Right atrium auricular region (tissue), 2 donors: ENCODE results near the gene IER2. TPM values are rescaled to one million over a fixed set of nuclear protein-coding genes. Genes with fewer than 3 reads are reported as not detected.

Source experiments
- DNase-seq: peaks from one replicate; pipeline ENCODE4 v3.0.0-alpha.2; 2019; ENCODE audit warnings: low spot score
- H3K27ac ChIP-seq, 2 donors: fragments of 200-600 bp; sonication (generic); 1 replicate in 1 of 2; 2 replicates in 1 of 2; pipeline ENCODE4 v1.5.1; 2016 to 2019
- H3K27me3 ChIP-seq, 2 donors: fragments of 200-600 bp; sonication (generic); one replicate each; pipeline versions ENCODE4 v1.5.1 to v1.6.0; 2017 to 2019
- H3K36me3 ChIP-seq: fragments of 200-600 bp; sonication (generic); one replicate; pipeline ENCODE4 v1.5.1; 2016
- H3K4me1 ChIP-seq, 2 donors: fragments of 200-600 bp; sonication (generic); one replicate each; pipeline versions ENCODE4 v1.5.1 to v1.6.0; 2017 to 2019
- H3K4me3 ChIP-seq, 2 donors: fragments of 200-600 bp; sonication (generic); 1 replicate in 1 of 2; 2 replicates in 1 of 2; pipeline ENCODE4 v1.5.1; 2017 to 2019; ENCODE audit warnings: mild to moderate bottlenecking in 1 of 2, moderate library complexity in 1 of 2
- H3K9me3 ChIP-seq, 2 donors: fragments of 200-600 bp; sonication (generic); one replicate each; pipeline ENCODE4 v1.5.1; 2019
- total RNA-seq, 2 donors: library from RNA; depleted of rRNA; stranded (reverse); fragments of >200 nt; gene quantifications; one replicate each; pipeline ENCODE4 v1.1.0, GENCODE V29; 2016
- TF ChIP-seq, protein P1 (sequence below), 2 donors: fragments of 200-600 bp; sonication (generic); IDR thresholded peaks; one replicate each; pipeline ENCODE4 v1.5.1; 2019; ENCODE audit warnings: antibody characterized with exemption in 2 of 2

IER2 gene
- total RNA-seq, 2 donors from 2014 or later: 35.4 to 139 TPM

- no peaks in the 10 kb centered on the region for H3K36me3 ChIP-seq
- H3K9me3 ChIP-seq: no peaks in the 10 kb centered on the region
- no peak overlapping the region for H3K4me3 ChIP-seq
- no peak overlapping the region for H3K27ac ChIP-seq
- H3K4me1 ChIP-seq: peaks cover 0 to 41% of the 10 kb centered on the region in 2 donors
- TF ChIP-seq, protein P1, sequence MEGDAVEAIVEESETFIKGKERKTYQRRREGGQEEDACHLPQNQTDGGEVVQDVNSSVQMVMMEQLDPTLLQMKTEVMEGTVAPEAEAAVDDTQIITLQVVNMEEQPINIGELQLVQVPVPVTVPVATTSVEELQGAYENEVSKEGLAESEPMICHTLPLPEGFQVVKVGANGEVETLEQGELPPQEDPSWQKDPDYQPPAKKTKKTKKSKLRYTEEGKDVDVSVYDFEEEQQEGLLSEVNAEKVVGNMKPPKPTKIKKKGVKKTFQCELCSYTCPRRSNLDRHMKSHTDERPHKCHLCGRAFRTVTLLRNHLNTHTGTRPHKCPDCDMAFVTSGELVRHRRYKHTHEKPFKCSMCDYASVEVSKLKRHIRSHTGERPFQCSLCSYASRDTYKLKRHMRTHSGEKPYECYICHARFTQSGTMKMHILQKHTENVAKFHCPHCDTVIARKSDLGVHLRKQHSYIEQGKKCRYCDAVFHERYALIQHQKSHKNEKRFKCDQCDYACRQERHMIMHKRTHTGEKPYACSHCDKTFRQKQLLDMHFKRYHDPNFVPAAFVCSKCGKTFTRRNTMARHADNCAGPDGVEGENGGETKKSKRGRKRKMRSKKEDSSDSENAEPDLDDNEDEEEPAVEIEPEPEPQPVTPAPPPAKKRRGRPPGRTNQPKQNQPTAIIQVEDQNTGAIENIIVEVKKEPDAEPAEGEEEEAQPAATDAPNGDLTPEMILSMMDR (IDR thresholded peaks at IDR 0.05): no peak
- no peak for DNase-seq
- H3K27me3 ChIP-seq: no peaks in the 10 kb centered on the region
Observed at GRCh38 chr19:13120817-13121216, 29.4 kb upstream of the IER2 start.

- Histone ChIP-seq H3K36me3 (no peaks in the 10 kb centered on the region), H3K9me3 (no peaks in the 10 kb centered on the region), H3K4me1 (peaks cover 0 to 36% of the 10 kb centered on the region in 2 donors), H3K27ac (no peak overlapping the region), H3K4me3 (no peak overlapping the region), H3K27me3 (no peaks in the 10 kb centered on the region)
- TF ChIP-seq, protein P1 (IDR thresholded peaks at IDR 0.05): no peak
- no peak for DNase-seq
Observed at GRCh38 chr19:13121551-13122274, 28.5 kb upstream of the IER2 start.

DNA sequence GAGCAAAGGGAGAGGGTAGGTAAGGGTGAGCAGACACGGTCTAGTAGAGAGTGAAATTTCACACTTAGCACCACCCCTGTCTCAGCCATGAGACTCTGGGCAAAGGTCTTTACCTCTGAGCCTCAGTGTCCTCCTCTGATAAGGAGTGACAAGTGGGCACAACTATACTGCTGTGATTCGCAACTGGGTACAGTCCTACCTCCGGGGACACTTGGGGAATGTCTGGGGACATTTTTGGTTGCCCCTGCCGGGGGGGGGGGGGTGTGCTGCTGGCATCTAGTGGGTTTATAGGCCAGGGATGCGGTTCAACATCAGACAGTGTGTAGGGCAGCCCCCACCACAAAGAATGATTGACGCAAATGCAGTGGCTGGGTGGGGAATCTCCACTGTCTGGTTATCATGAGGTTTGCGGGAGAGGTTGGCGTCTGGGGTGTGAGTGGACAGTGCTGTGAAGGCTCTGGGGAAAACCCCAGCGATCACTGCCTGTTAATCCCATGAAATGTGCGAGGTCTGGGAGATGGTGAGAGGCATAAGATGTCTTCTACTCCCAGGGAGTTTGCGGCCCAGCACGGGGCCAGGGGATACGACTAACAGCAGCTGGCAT lies 27.8 kb upstream of the IER2 start:
- Histone ChIP-seq H3K4me3 (no peak overlapping the region), H3K27ac (no peak overlapping the region), H3K9me3 (no peaks in the 10 kb centered on the region), H3K36me3 (no peaks in the 10 kb centered on the region), H3K27me3 (no peaks in the 10 kb centered on the region), H3K4me1 (peaks cover 0 to 30% of the 10 kb centered on the region in 2 donors)
- TF ChIP-seq, protein P1 (IDR thresholded peaks at IDR 0.05): no peak
- DNase-seq: no peak

DNA sequence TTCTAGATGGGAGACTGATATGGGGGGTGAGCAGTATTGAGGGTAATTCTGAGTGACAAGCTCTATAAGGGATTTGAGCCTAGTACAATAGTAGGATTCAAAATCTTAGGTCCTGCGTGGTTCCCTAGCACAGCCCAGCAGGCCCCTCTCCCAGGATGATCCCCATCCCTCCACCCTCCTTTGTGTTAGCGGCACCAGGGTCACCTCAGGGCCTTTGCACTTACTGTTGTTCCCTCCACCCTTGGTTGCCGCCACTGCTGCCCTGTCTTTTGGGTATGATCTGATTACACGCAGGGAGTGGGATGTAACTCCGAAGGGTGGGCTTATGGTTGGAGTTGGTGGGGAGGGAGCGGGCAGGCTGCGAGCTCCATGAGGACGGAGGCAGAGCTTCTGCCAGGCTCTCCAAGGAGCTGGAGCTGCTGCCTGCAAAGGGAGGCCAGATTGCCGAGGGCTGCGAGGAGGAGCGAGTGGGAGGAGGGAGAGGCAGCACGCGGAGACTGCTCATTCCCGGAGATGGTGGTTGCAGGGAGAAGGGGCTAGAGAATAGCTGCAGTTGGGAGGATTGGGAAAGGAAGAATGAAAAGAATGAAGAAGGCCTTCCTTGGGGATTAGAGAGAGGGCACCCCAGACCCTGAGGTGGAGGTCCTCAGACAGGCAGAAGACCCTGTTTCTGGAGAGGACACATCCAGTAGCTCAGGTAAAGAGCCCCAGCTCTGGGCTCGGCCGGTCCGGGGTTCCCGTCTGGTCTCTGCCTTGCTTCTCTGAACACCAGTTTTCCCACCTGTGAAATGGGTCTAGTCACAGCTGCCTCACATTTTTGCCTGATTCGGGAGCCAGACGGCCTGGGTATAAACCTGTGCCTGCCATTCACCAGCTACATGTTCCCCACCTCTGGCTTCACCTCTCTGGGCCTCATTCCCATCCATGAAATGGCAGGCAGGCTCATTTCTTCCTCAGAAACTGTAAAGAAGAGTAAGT lies 26.9 kb upstream of the IER2 start:
- no peaks in the 10 kb centered on the region for H3K9me3 ChIP-seq
- TF ChIP-seq, protein P1 (IDR thresholded peaks at IDR 0.05): no peak
- H3K4me3 ChIP-seq: no peak overlapping the region
- H3K36me3 ChIP-seq: no peaks in the 10 kb centered on the region
- H3K27me3 ChIP-seq: no peaks in the 10 kb centered on the region
- no peak overlapping the region for H3K27ac ChIP-seq
- H3K4me1 ChIP-seq: peaks cover 0 to 25% of the 10 kb centered on the region in 2 donors
- no peak for DNase-seq

DNA sequence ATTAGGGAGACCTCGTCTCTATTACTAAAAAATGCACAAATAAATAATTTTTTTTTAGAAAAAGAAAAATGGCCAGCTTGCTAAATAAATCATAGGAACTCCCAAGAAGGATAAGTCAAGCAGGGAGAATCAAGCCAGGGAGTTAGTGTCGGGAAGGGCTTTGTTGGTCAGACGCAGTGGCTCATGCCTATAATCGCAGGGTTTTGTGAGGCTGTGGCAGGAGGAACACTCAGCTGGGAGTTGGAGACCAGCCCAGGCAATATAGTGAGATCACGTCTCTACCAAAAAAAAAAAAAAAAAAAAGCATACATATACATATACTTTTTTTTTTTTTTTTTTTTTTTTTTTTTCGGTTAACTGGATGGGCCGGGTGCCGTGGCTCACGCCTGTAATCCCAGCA lies 23.2 kb upstream of the IER2 start:
- H3K4me1 ChIP-seq: no peaks in the 10 kb centered on the region
- no peaks in the 10 kb centered on the region for H3K9me3 ChIP-seq
- H3K27me3 ChIP-seq: no peaks in the 10 kb centered on the region
- no peak for DNase-seq
- TF ChIP-seq, protein P1 (IDR thresholded peaks at IDR 0.05): no peak
- H3K27ac ChIP-seq: no peak overlapping the region
- no peak overlapping the region for H3K4me3 ChIP-seq
- H3K36me3 ChIP-seq: no peaks in the 10 kb centered on the region
